ENCODE measurements around the gene GNPTAB.

GNPTAB gene

GRCh38 chr12:101745481-101745880, 85.3 kb downstream of the GNPTAB start:
- TF ChIP-seq, protein P1, sequence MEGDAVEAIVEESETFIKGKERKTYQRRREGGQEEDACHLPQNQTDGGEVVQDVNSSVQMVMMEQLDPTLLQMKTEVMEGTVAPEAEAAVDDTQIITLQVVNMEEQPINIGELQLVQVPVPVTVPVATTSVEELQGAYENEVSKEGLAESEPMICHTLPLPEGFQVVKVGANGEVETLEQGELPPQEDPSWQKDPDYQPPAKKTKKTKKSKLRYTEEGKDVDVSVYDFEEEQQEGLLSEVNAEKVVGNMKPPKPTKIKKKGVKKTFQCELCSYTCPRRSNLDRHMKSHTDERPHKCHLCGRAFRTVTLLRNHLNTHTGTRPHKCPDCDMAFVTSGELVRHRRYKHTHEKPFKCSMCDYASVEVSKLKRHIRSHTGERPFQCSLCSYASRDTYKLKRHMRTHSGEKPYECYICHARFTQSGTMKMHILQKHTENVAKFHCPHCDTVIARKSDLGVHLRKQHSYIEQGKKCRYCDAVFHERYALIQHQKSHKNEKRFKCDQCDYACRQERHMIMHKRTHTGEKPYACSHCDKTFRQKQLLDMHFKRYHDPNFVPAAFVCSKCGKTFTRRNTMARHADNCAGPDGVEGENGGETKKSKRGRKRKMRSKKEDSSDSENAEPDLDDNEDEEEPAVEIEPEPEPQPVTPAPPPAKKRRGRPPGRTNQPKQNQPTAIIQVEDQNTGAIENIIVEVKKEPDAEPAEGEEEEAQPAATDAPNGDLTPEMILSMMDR (IDR thresholded peaks at IDR 0.05): no peak

GRCh38 chr12:101743724-101744472, 86.9 kb downstream of the GNPTAB start:
- TF ChIP-seq, protein P1 (IDR thresholded peaks at IDR 0.05): no peak

DNA sequence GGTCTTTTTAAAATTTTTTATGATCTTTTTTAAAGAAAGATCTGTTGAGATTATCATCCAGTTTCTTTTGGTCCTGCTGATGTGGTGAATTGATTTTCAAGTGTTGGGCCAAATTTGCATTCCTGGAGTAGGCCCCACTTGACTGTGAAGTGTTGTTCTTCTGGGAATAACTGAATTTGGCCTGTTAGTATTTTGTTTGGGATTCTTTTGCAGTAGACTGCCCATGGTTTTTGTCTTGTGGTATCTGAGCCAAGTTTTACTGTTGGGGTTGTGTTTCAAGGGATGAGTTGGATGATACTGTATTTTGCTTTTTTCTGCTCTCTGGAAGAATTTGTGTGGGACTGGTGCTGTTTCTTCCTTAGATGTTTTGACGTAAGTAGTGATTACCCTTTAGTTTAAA, 87.5 kb downstream of the GNPTAB start:
- TF ChIP-seq, protein P1 (IDR thresholded peaks at IDR 0.05): no peak

DNA sequence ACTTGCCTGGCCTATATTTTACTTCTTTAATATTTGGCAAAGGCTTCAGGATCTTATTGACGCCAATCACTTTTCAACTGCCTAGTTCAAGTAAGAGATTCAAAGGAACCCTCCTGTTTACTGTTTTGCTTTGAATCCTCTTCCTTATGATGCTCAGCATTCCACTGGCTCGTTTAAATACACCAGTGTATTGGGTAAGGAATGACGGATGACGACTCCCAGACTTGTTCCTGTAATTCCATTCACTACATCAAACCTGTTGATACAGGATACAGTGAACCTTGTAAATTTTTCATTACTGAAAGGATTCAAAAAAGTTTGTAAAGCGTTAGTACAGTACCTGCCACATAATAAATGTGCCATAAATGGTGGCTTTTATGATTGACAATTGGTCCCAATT, 89.8 kb downstream of the GNPTAB start:
- TF ChIP-seq, protein P1 (IDR thresholded peaks at IDR 0.05): no peak

DNA sequence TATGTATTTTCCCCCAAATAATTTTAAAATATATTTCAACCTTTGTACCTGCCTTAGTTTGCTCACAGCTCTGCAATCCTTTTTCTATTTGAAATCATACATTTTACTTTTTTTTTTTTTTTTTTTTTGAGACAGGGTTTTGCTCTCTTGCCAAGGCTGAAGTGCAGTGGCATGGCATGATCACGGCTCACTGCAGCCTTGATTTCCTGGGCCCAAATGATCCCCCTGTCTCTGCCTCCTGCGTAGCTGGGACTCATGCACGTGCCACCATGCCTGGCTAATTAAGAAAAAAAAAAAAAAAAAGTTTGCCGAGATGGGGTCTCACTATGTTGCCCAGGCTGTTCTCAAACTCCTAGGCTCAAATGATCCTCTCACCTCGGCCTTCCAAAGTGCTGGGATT, 90.2 kb downstream of the GNPTAB start:
- TF ChIP-seq, protein P1 (IDR thresholded peaks at IDR 0.05): no peak

DNA sequence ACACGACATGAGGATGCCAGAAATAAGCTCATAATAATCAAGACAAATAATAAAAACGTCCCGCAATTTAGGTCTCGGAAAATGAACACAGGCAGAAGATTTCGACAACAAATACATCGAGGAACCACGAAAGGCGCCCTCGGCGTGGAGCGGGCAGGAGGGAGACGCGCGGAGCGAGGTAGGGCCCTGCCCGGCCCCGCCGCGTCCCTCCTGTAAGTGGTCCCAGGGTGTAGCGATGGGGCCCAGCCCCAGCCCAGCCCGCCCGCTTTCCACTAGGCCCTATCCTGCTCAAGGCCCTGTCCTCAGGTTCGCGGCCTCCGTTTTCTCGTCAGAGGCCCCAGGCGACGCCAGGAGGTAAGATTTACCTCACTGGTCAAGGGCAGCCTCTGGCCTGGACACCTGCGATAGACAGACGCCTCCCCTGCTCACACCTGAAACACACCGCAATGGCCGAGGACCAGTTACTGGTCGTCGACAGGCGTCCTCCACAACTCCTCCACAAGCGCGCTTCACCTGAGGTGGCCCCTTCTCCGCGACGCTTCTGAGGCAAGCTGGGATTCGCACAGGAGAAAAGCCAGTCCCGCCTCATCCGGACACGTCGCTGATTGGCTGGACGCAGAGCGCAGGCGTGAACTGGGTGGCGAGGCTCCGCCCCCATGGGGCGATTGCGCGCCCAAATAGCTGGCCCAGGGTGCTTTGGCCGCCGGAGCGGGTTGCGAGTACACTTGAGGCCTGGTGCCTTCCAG, 91.7 kb downstream of the GNPTAB start, which contains the start of gene SYCP3:
TSS of gene SYCP3 (minus strand) at position 543 of the 746 bp plus-strand sequence. CDS start 1,527 bp downstream, outside the sequence.
- TF ChIP-seq, protein P1 (IDR thresholded peaks at IDR 0.05): no peak

GRCh38 chr12:101737476-101737875, 93.3 kb downstream of the GNPTAB start:
- TF ChIP-seq, protein P1 (IDR thresholded peaks at IDR 0.05): no peak
